GM18526 (cell line): ENCODE data around the gene LPP.

Experiments used
- POLR2A ChIP-seq: IDR thresholded peaks from 3 replicates; pipeline ENCODE4 v1.6.1; 2011; ENCODE audit not compliant: insufficient read length; ENCODE audit errors: extremely low read depth

Gene LPP

GRCh38 chr3:188154809-188155574 is 1.0 kb downstream of the LPP start:
- TF ChIP-seq POLR2A: no peak

DNA sequence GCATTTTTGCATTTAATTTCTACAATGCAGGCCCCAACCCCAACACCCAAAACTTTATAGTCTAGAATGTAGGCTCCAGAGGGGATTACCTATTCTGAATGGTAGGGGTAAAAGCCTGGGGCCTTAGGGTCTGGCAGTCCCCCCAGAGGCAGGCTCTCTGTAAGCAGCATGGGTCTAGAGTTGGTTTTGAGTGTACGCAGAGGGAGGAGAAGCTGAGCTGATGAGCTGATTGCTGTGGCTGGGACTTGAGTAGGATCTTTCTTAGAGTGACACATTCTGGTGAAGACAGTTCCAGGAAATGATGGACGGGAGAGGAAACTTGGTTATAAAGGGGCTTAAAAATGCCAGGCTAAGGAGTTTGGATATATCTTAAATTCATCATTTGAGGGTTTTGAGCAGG is 2.1 kb downstream of the LPP start:
- TF ChIP-seq POLR2A: no peak

- no peak for TF ChIP-seq POLR2A
Measured at GRCh38 chr3:188157407-188157806, 3.5 kb downstream of the LPP start.

- no peak for TF ChIP-seq POLR2A
Measured at GRCh38 chr3:188157971-188158370, 4.0 kb downstream of the LPP start.

- no peak for TF ChIP-seq POLR2A
Measured at GRCh38 chr3:188158731-188159310, 4.9 kb downstream of the LPP start.

DNA sequence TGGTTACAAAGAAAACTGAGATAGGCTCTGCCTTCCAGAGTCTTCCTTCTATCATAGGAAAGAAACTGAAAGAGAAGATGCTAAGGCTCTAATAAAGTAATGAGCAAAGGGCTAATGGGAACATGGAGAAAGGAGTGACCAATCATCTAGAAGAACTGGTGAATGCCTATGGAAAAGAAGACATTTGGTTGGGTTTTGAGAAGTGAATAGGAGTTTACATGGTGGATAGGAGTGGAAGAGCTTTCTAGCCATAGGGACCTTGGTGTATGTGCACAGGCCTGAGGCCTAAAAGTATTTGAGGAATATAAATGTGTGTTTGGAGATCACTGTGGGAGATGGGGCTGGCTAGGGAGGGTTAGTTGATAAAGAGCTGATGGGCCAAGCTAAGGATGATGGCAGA is 6.8 kb downstream of the LPP start:
- no peak for TF ChIP-seq POLR2A

DNA sequence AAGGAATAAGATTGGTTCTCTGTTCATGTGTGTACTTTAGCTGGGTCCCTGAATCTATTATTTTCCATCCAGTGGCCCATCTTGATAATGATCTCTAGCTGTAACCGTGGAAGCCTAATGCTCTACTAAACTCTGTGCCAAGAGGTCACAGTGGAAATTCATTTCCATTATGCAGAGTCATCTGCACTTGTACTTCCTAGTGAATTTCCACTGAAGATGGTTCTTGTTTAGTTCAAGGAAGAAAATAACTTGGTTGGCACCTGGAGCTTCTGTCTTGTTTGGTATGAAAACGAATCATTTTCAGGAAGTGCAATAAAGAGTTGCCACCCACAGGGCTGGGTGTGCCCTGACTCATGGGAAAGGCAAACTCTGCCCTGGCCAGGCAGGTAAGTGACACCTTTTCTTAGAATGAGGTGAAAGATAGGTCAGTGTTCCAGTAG is 10.3 kb downstream of the LPP start:
- no peak for TF ChIP-seq POLR2A

GRCh38 chr3:188165596-188165995 is 11.6 kb downstream of the LPP start:
- no peak for TF ChIP-seq POLR2A

GRCh38 chr3:188166441-188166840 is 12.5 kb downstream of the LPP start:
- no peak for TF ChIP-seq POLR2A

DNA sequence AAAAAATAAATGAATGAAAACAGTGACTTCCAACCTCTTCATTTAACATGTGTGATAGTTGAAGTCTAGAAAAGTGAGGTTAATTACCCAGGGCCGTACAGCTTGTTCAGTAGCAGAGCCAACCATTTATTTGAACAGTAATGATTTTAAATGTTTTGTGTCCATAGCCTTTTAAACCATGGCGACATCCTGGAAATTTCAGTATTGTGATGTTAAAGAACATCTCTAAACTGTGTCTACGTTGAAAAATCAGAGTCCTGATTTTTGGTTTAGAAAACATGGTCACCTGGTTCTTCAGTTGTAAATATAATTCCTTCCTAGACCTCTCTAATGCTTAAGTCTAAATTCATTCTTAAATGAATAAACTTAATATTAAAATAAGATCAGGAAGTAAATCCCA is 14.2 kb downstream of the LPP start:
- no peak for TF ChIP-seq POLR2A

DNA sequence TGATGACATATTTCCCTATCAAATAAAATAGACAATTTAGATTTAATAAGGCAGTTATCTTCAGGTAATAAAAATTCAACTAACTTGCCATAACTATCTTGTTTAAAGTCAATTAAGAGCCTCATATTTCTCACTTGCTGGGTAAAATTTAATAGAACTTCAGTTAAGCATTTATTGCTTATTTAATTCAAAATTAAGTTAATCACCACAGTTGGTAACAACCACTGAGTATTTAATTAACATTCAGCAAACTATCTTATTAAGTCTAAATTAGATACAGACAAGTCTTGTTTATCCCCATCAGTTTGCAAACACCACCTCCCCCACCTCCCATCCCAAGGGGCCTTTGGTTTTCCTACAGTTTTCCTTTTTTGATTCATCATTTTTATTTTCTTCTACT is 14.7 kb downstream of the LPP start:
- TF ChIP-seq POLR2A: no peak

DNA sequence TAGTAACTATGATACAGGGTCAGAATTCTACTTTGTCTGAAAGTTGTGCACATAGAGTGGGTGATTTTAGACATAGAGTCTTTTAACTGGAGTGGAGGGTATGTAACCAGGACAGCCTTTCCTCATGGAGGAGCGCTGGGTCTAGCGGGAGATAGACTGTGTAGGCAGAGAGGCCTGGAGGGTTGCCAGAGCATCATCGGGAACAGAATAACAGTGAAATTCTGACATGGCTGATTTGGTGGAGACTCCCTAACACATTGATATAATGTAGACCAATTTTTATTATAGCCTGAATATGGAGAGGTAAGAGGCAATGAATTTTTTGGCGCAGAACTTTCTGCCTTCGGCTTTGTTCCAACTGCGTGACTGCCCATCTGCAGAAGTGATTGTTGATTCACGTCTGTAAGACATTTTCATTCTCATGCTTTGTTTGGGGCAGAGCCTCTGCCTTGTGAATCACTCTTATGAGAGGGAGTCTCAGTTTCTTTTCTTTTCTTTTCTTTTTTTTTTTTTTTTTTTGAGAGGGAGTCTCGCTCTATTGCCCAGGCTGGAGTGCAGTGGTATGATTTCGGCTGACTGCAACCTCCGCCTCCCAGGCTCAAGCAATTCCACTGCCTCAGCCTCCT is 16.0 kb downstream of the LPP start:
- no peak for TF ChIP-seq POLR2A

GRCh38 chr3:188170461-188171459 is 16.8 kb downstream of the LPP start:
- TF ChIP-seq POLR2A: no peak

DNA sequence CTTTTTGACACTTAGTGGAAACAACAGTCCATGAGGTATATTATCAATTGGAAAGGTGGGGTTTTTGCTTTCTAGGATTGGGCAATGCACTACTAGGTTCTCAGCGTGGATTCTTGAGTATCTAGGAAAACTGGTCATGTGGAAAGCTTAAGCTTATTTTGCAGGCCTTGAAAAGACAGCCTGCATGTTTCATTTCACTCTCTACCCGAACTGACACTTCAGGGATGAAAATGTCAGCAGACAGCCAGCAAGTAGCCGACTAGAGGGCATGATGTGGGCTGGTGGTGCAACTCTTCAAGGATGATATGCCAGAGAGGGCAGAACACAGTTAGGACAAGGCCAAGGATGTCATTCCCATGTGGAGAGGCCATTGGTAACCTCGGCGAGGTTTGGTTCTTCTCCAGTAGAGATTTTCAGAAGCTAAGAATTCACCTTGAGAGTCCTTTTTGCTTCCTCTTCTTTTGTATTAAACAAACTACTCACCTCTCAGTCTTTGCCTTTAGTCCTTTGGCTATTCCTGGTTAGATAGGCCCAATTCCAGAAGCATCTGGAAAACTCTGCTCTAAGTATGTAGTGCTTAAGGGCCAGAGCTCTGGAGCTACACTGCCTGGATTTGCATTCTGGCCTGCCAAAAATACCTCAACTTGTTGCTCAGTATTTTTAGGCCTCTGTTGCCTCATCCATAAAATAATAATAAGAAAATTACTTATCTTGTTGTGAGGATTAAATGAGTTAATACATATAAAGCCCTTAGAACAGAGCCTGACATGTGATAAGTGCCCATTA is 17.9 kb downstream of the LPP start:
- TF ChIP-seq POLR2A: no peak

DNA sequence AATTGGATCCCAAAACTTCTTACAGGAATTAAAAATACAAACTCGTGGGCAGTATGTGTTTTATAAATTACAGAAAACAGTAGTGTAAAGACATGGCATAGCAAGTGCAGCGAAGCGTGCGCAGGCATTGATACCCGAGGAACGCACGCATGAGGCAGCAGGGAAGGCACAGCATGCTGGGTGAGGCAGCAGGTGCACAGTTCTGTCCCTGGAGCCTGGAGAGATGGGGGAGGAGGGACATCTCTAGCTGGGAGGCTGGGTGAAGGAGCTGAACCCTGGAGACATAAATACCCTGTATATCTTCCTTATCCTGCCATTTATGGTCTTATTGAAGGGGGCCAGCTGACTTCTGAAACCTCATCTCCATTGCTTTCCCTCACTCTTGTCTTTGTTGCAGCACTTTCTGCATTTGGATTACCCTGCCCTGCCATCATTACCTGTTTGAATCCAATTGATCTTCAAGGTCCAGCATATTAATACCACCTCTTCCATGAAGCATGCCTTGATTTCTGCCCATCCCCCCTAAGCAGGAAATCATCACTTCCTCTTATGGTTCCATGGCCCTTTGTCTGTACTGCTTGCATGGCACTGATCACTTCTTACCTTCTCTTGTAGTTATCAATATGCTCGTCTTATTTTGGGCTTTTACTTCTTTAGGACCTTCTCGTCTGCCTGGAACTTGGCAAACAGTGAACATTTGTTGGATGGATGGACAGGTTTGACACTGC is 20.5 kb downstream of the LPP start:
- TF ChIP-seq POLR2A: no peak
